K562 (cell line): ENCODE results near the gene LRFN4. TPM values are rescaled to one million over a fixed set of nuclear protein-coding genes. Genes with fewer than 3 reads are reported as not detected.
A peak's percentile ranks its signal among the peaks of the same experiment; 100 is the strongest.

ENCODE experiments used
- ADNP ChIP-seq: fragments of 200-800 bp; sonication (Bioruptor generic); IDR thresholded peaks from 2 replicates; pipeline ENCODE4 v1.6.1; 2016; ENCODE audit warnings: missing genetic modification characterization, missing compliant biosample characterization
- ARHGAP35 ChIP-seq: fragments of 450-650 bp; IDR thresholded peaks from 2 replicates; pipeline ENCODE4 v1.6.1; 2018; ENCODE audit not compliant: partially characterized antibody
- ARID4B ChIP-seq: sonication (generic); formaldehyde crosslinking; IDR thresholded peaks from 2 replicates; pipeline ENCODE4 v1.8.0; 2022; ENCODE audit warnings: mild to moderate bottlenecking, missing genetic modification reagents
- CCNT2 ChIP-seq: IDR thresholded peaks from 2 replicates; pipeline ENCODE4 v1.6.1; 2011; ENCODE audit warnings: borderline replicate concordance, low read depth, mild to moderate bottlenecking, moderate library complexity, mixed read lengths, low read length; ENCODE audit not compliant: insufficient read length; ENCODE audit errors: extremely low read depth
- EZH2 ChIP-seq: IDR thresholded peaks from 2 replicates; pipeline ENCODE4 v1.6.1; 2012; ENCODE audit warnings: low read depth, mild to moderate bottlenecking, inconsistent platforms, low read length, borderline replicate concordance
- GTF2A2 ChIP-seq: IDR thresholded peaks from 2 replicates; pipeline ENCODE4 v1.6.1; 2016; ENCODE audit warnings: mild to moderate bottlenecking, missing genetic modification characterization, missing compliant biosample characterization
- KDM2B ChIP-seq: fragments of 250-450 bp; sonication (Bioruptor Pico); IDR thresholded peaks from 2 replicates; pipeline ENCODE4 v1.8.0; 2021; ENCODE audit warnings: mild to moderate bottlenecking, moderate library complexity
- KLF13 ChIP-seq: fragments of 450-650 bp; IDR thresholded peaks from 2 replicates; pipeline ENCODE4 v1.6.1; 2016; ENCODE audit warnings: missing genetic modification characterization, low read depth, mild to moderate bottlenecking, missing compliant biosample characterization, moderate library complexity, borderline replicate concordance
- MAX ChIP-seq: sonication (generic); formaldehyde crosslinking; IDR thresholded peaks from 2 replicates; pipeline ENCODE4 v1.9.0; 2022; ENCODE audit warnings: mild to moderate bottlenecking, missing genetic modification reagents
- PBX2 ChIP-seq, 2 experiments: IDR thresholded peaks in 1 of 2; conservative IDR thresholded peaks in 1 of 2; 2 replicates each; pipeline ENCODE4 v1.6.1; 2016; ENCODE audit warnings: low read depth in 2 of 2, mild to moderate bottlenecking in 1 of 2, missing compliant biosample characterization in 1 of 2, missing genetic modification characterization in 1 of 2, moderate library complexity in 1 of 2
- PCBP1 ChIP-seq: fragments of 200-400 bp; formaldehyde crosslinking; IDR thresholded peaks from 2 replicates; pipeline ENCODE4 v1.6.1; 2018; ENCODE audit warnings: mild to moderate bottlenecking, low read depth, low read length; ENCODE audit not compliant: poor library complexity, severe bottlenecking
- PHF20 ChIP-seq: fragments of 450-650 bp; IDR thresholded peaks from 2 replicates; pipeline ENCODE4 v1.6.1; 2018; ENCODE audit not compliant: partially characterized antibody
- POLR2G ChIP-seq: fragments of 200-400 bp; formaldehyde crosslinking; IDR thresholded peaks from 2 replicates; pipeline ENCODE4 v1.6.1; 2017; ENCODE audit warnings: low read depth, mild to moderate bottlenecking, antibody characterized with exemption, low read length, moderate library complexity
- PTRF ChIP-seq: fragments of 450-650 bp; IDR thresholded peaks from 2 replicates; pipeline ENCODE4 v1.6.1; 2016; ENCODE audit warnings: mild to moderate bottlenecking, missing genetic modification characterization, missing compliant biosample characterization
- SAP30 ChIP-seq: fragments of 200-600 bp; sonication (generic); IDR thresholded peaks from 2 replicates; pipeline ENCODE4 v1.6.1; 2012; ENCODE audit warnings: borderline replicate concordance, low read depth, mild to moderate bottlenecking, moderate library complexity, low read length, control low read depth, inconsistent platforms; ENCODE audit not compliant: insufficient read depth, poor library complexity, severe bottlenecking
- TAF15 ChIP-seq: fragments of 200-400 bp; formaldehyde crosslinking; IDR thresholded peaks from 2 replicates; pipeline ENCODE4 v1.6.1; 2017; ENCODE audit warnings: mild to moderate bottlenecking, low read depth, low read length, moderate library complexity
- TRIM28 ChIP-seq: fragments of 450-650 bp; IDR thresholded peaks from 2 replicates; pipeline ENCODE4 v1.6.1; 2017
- ZNF197 ChIP-seq: fragments of 200-800 bp; sonication (Bioruptor generic); IDR thresholded peaks from 2 replicates; pipeline ENCODE4 v1.6.1; 2016; ENCODE audit warnings: low read depth, missing genetic modification characterization, missing compliant biosample characterization
- ZNF586 ChIP-seq: fragments of 450-650 bp; formaldehyde crosslinking; conservative IDR thresholded peaks from 2 replicates; pipeline ENCODE4 v1.4.0; 2020; ENCODE audit warnings: mild to moderate bottlenecking, moderate library complexity
- ZNF75A ChIP-seq: fragments of 450-650 bp; formaldehyde crosslinking; IDR thresholded peaks from 2 replicates; pipeline ENCODE4 v1.4.0; 2020; ENCODE audit warnings: mild to moderate bottlenecking
- polyA plus RNA-seq, 8 experiments: library from polyadenylated mRNA; depleted of rRNA in 4 of 8; stranded (reverse) in 5 of 8; unstranded in 3 of 8; fragments of >200 nt; fragmentation: Nextera tagmentation in 2 of 8; fragmentation: Illumina TruSeq in 1 of 8; extraction: Ambion mirVana in 2 of 8; extraction: Trizol in 1 of 8; gene quantifications; 2 replicates each; pipeline versions ENCODE4 v1.2.1 to v1.2.3, GENCODE V29; 2011 to 2014; ENCODE audit warnings: inconsistent platforms in 1 of 8, missing spikeins in 1 of 8
- total RNA-seq, 7 experiments: library from RNA; depleted of rRNA in 6 of 7; stranded (reverse); fragments of >200 nt in 6 of 7; fragmentation: Illumina TruSeq in 2 of 7; extraction: Trizol in 2 of 7; gene quantifications; 2 replicates each; pipeline versions ENCODE4 v1.2.1 to v1.2.3, GENCODE V29; 2011 to 2021; ENCODE audit warnings: low replicate concordance in 1 of 7

LRFN4 gene
- total and polyA plus RNA-seq, 9 of the 15 experiments (the other 6 are each of a cell fraction or from before 2014, with no cell fraction given) = 0.10 to 60.1 (median 6.7) TPM

- TF ChIP-seq PTRF = no peak
- no peak for TF ChIP-seq ZNF586 (CRISPR knock-in tag)
- TF ChIP-seq GTF2A2 (tag) = no peak
- peak; percentile 78; the same call in 1 of the 2 replicates for TF ChIP-seq TRIM28
- TF ChIP-seq CCNT2 = peak; percentile 33
- no peak for TF ChIP-seq EZH2
- no peak; the same call in 1 of the 2 replicates for TF ChIP-seq MAX
- no peak for TF ChIP-seq ADNP (tag)
- TF ChIP-seq PHF20 = no peak
- no peak for TF ChIP-seq ARID4B (CRISPR knock-in tag)
- TF ChIP-seq PCBP1 = no peak
- TF ChIP-seq POLR2G = no peak
- TF ChIP-seq ZNF197 = no peak
- no peak; the same call in 1 of the 2 replicates for TF ChIP-seq KLF13 (tag)
- no peak for TF ChIP-seq ZNF75A (CRISPR knock-in tag)
- TF ChIP-seq PBX2 (CRISPR knock-in tag; IDR thresholded peaks at IDR 0.05; ENCODE audit: low read depth) = no peak
- TF ChIP-seq PBX2 (tag; conservative IDR thresholded peaks at IDR 0.05; ENCODE audit: low read depth) = peak; percentile 63
- TF ChIP-seq TAF15 = no peak
- no peak for TF ChIP-seq ARHGAP35
- no peak for TF ChIP-seq KDM2B (CRISPR knock-in tag)
- no peak for TF ChIP-seq SAP30
Measured at GRCh38 chr11:66891851-66892660, 35.2 kb downstream of the LRFN4 start (continued).
